T-helper 2 cell treated with Interferon-gamma antibody and Interleukin-4, amounts not matched to agents 100 ng/mL and 5 ng/mL, for 36 hours (primary cell): ENCODE results near the gene ARMC6. TPM values are rescaled to one million over a fixed set of nuclear protein-coding genes. Genes with fewer than 3 reads are reported as not detected.
"Not testable (repeated sequence)": the region's sequence is repeated elsewhere in the genome, so short reads cannot be mapped to it uniquely, and the experiment has no call there.

Experiments used
- intact Hi-C: fragments of 100-400 bp; cut with micrococcal nuclease; formaldehyde crosslinking; loops from one replicate; pipeline ENCODE4 v1.15.1; 2023
- total RNA-seq: library from RNA; stranded (reverse); gene quantifications from 2 replicates; pipeline ENCODE4 v1.2.3, GENCODE V29; 2022

The ARMC6 gene
- total RNA-seq, 1 donor from 2014 or later: 39.9 TPM

GRCh38 chr19:19105365-19106055 is 72.1 kb downstream of the ARMC6 start:
- intact Hi-C loops: no loop called here

DNA sequence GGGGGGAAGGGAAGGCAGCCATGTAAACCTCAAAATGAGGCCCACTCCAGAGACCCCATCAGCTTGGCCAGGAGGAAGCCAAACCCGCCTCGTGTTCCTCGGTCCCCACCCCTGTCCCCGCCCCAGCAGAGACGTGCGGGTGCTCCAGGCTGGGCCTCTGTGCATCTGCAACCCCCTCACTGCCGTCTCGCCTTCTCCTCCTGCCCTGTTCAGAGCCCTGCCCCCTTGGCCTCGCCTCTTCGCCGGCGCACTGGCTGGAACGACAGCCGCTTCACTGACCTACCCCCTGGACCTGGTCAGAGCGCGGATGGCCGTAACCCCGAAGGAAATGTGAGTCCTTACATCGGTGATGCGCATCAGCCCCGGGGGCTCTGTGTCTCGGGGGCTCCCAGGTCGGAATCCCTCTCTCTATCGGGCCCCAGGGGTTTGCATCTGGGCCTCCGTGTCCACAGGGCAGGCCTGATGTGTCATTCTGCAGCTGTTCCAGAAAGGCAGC is 72.7 kb downstream of the ARMC6 start:
- intact Hi-C loops: no loop called here

- intact Hi-C loops: not testable (repeated sequence)
Observed at GRCh38 chr19:19106938-19107337, 73.5 kb downstream of the ARMC6 start.

- intact Hi-C loops: no loop called here
Observed at GRCh38 chr19:19107654-19108053, 74.3 kb downstream of the ARMC6 start.

Other genes starting within 250 kb of the ARMC6 start
- gene COMP, start 242.3 kb upstream of the ARMC6 start, total RNA-seq: not detected in 2 replicates
- gene UPF1, start 201.6 kb upstream of the ARMC6 start, total RNA-seq: 100 and 102 TPM in 2 replicates
- not detected in 2 replicates for gene CERS1, start 137.4 kb upstream of the ARMC6 start, total RNA-seq
- gene COPE, start 114.2 kb upstream of the ARMC6 start, total RNA-seq: 262 TPM in 2 replicates
- 58.7 and 63.4 TPM in 2 replicates for gene DDX49, start 113.9 kb upstream of the ARMC6 start, total RNA-seq
- gene HOMER3, start 92.4 kb upstream of the ARMC6 start, total RNA-seq: not detected in 2 replicates
- gene SUGP2, start 86 bp upstream of the ARMC6 start, total RNA-seq: 127 and 133 TPM in 2 replicates
- gene SLC25A42, start 30.4 kb downstream of the ARMC6 start, total RNA-seq: 17.4 and 18.6 TPM in 2 replicates
- gene TMEM161A, start 104.9 kb downstream of the ARMC6 start, total RNA-seq: 19.4 and 24.0 TPM in 2 replicates
- 2.3 and 3.3 TPM in 2 replicates for gene MEF2B, start 136.7 kb downstream of the ARMC6 start, total RNA-seq
- gene BORCS8, start 158.5 kb downstream of the ARMC6 start, total RNA-seq: 31.5 and 38.6 TPM in 2 replicates
- gene RFXANK, start 158.7 kb downstream of the ARMC6 start, total RNA-seq: 115 and 117 TPM in 2 replicates
- gene NR2C2AP, start 169.8 kb downstream of the ARMC6 start, total RNA-seq: 43.9 and 45.9 TPM in 2 replicates
- 0.48 TPM in 1 of 2 replicates, not detected in the other for gene NCAN, start 178.4 kb downstream of the ARMC6 start, total RNA-seq
- not detected in 2 replicates for gene TM6SF2, start 239.7 kb downstream of the ARMC6 start, total RNA-seq